GM21619 (cell line): Measurements from ENCODE around the gene RBMS1.

Experiments used
- ATAC-seq: cut with Tn5 transposase; IDR thresholded peaks from one replicate; pipeline ENCODE4 v1.9.1; 2021; ENCODE audit not compliant: unreplicated experiment

Gene RBMS1

GRCh38 chr2:160310118-160310828 lies 183.3 kb downstream of the RBMS1 start:
- ATAC-seq, result no peak

GRCh38 chr2:160309585-160309984 lies 184.0 kb downstream of the RBMS1 start:
- ATAC-seq, result no peak

GRCh38 chr2:160308915-160309314 lies 184.7 kb downstream of the RBMS1 start:
- no peak for ATAC-seq

- no peak for ATAC-seq
Measured at GRCh38 chr2:160308476-160308875, 185.1 kb downstream of the RBMS1 start.

- ATAC-seq, result no peak
Measured at GRCh38 chr2:160306985-160307384, 186.6 kb downstream of the RBMS1 start.

- no peak for ATAC-seq
Measured at GRCh38 chr2:160305081-160305750, 188.4 kb downstream of the RBMS1 start.

GRCh38 chr2:160303527-160303926 lies 190.1 kb downstream of the RBMS1 start:
- ATAC-seq, result no peak

GRCh38 chr2:160303076-160303475 lies 190.5 kb downstream of the RBMS1 start:
- no peak for ATAC-seq

GRCh38 chr2:160301420-160301819 lies 192.2 kb downstream of the RBMS1 start:
- no peak for ATAC-seq

GRCh38 chr2:160300203-160300602 lies 193.4 kb downstream of the RBMS1 start:
- no peak for ATAC-seq

- ATAC-seq, result no peak
Measured at GRCh38 chr2:160299540-160299939, 194.1 kb downstream of the RBMS1 start.

GRCh38 chr2:160298960-160299359 lies 194.6 kb downstream of the RBMS1 start:
- no peak for ATAC-seq

GRCh38 chr2:160295519-160296207 lies 197.9 kb downstream of the RBMS1 start:
- no peak for ATAC-seq

- no peak for ATAC-seq
Measured at GRCh38 chr2:160294889-160295288, 198.7 kb downstream of the RBMS1 start.

GRCh38 chr2:160294339-160294803 lies 199.2 kb downstream of the RBMS1 start:
- ATAC-seq, result no peak

GRCh38 chr2:160293391-160294091 lies 200.1 kb downstream of the RBMS1 start:
- no peak for ATAC-seq

- no peak for ATAC-seq
Measured at GRCh38 chr2:160292225-160292624, 201.4 kb downstream of the RBMS1 start.

- ATAC-seq, result no peak
Measured at GRCh38 chr2:160291382-160291781, 202.2 kb downstream of the RBMS1 start.

- ATAC-seq, result no peak
Measured at GRCh38 chr2:160290598-160290997, 203.0 kb downstream of the RBMS1 start.

- ATAC-seq, result no peak
Measured at GRCh38 chr2:160289831-160290230, 203.8 kb downstream of the RBMS1 start.

- no peak for ATAC-seq
Measured at GRCh38 chr2:160289126-160289525, 204.5 kb downstream of the RBMS1 start.
